Fibroblast of mammary gland (primary cell): ENCODE measurements around the gene GUCA1C.

Experiments
- DNase-seq: peaks from one replicate; pipeline ENCODE4 v3.0.0-alpha.2; 2010; ENCODE audit warnings: low read depth
- H3K4me3 ChIP-seq: 2 replicates; pipeline ENCODE4 v1.5.1; 2011; ENCODE audit warnings: low read depth, mild to moderate bottlenecking, low read length, moderate library complexity; ENCODE audit not compliant: control insufficient read depth
- CTCF ChIP-seq: conservative IDR thresholded peaks from 2 replicates; pipeline ENCODE4 v1.5.1; 2011; ENCODE audit warnings: low read depth, low read length, inconsistent platforms; ENCODE audit not compliant: control insufficient read depth, insufficient read depth

GUCA1C gene

GRCh38 chr3:108891833-108892232 is 61.8 kb downstream of the GUCA1C start:
- TF ChIP-seq CTCF = no peak
- DNase-seq = no peak
- H3K4me3 ChIP-seq = no peak overlapping the region

GRCh38 chr3:108887777-108888176 is 65.9 kb downstream of the GUCA1C start:
- DNase-seq = no peak
- no peak for TF ChIP-seq CTCF
- no peak overlapping the region for H3K4me3 ChIP-seq

- no peak for DNase-seq
- H3K4me3 ChIP-seq = no peak overlapping the region
- TF ChIP-seq CTCF = no peak
Observed at GRCh38 chr3:108887121-108887520, 66.6 kb downstream of the GUCA1C start.

GRCh38 chr3:108883373-108883772 is 70.3 kb downstream of the GUCA1C start:
- TF ChIP-seq CTCF = no peak
- no peak for DNase-seq
- H3K4me3 ChIP-seq = no peak overlapping the region

- no peak overlapping the region for H3K4me3 ChIP-seq
- no peak for DNase-seq
- no peak for TF ChIP-seq CTCF
Observed at GRCh38 chr3:108882762-108883161, 70.9 kb downstream of the GUCA1C start.

GRCh38 chr3:108879915-108880314 is 73.8 kb downstream of the GUCA1C start:
- H3K4me3 ChIP-seq = no peak overlapping the region
- no peak for DNase-seq
- no peak for TF ChIP-seq CTCF

GRCh38 chr3:108877901-108878300 is 75.8 kb downstream of the GUCA1C start:
- no peak overlapping the region for H3K4me3 ChIP-seq
- no peak for DNase-seq
- TF ChIP-seq CTCF = no peak
